Measurements from ENCODE around the gene PTMA.

Gene PTMA

DNA sequence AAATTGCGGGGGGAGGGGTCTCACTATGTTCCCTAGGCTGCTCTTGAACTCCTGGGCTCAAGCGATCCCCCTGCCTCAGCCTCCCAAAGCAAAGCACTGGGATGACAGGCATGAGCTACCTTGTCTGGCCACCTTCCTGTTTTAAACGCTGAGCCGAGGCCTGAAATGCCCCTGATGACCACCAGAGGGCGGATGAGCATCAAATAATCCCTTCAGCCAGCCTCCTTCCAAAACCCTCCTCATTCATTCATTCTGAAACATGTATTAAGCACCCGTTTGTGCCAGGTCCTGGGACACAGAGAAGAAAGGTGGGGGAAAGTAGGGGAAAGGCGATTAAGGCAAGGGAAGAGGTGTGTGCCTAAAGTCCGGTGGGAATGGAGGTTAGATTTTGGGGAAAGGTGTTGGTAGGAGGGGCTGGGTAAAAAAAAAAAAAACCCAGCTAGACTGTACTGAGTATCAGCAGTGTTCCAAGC, 30.7 kb upstream of the PTMA start:
- peak; percentile 89 for DNase-seq

- DNase-seq = no peak
These were observed 28.4 kb upstream of the PTMA start for GRCh38 chr2:231679908-231680284.

GRCh38 chr2:231680285-231680991, 27.9 kb upstream of the PTMA start:
- DNase-seq = no peak

- no peak for DNase-seq
These were observed 27.1 kb upstream of the PTMA start for GRCh38 chr2:231680992-231681852.

DNA sequence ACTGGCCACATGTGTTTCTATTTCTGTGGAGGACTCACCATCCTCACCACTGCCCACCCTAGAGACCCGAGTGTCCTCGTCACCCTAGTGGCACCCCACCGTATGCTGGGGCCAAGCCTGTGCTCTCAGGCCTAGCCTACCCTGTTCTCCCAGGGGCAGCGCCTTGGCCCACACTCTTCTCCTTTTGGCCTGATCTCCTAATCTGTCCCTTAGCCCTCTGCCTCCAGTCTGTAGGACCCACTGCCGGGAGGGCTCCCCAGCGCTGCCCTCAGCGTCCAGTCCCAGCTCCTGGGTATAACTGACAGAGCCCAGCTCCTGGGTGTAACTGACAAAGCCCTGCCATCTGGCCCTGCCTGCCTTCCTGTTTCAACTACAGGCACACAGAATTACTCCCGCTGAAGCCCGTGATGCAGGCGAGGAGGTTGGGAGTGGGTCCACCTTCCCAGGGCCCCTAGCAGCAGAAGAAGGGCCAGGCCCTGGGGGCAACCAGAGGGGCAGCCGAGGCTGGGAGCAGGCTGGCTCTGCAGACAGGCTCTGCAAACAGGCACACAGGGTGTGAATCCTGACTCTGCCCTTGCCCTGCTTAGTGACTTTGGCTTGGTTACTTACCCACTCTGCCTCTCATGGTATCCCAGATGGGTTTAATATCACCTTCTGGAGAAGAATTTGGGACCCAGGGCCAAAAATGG, 25.6 kb upstream of the PTMA start:
- no peak for DNase-seq

DNA sequence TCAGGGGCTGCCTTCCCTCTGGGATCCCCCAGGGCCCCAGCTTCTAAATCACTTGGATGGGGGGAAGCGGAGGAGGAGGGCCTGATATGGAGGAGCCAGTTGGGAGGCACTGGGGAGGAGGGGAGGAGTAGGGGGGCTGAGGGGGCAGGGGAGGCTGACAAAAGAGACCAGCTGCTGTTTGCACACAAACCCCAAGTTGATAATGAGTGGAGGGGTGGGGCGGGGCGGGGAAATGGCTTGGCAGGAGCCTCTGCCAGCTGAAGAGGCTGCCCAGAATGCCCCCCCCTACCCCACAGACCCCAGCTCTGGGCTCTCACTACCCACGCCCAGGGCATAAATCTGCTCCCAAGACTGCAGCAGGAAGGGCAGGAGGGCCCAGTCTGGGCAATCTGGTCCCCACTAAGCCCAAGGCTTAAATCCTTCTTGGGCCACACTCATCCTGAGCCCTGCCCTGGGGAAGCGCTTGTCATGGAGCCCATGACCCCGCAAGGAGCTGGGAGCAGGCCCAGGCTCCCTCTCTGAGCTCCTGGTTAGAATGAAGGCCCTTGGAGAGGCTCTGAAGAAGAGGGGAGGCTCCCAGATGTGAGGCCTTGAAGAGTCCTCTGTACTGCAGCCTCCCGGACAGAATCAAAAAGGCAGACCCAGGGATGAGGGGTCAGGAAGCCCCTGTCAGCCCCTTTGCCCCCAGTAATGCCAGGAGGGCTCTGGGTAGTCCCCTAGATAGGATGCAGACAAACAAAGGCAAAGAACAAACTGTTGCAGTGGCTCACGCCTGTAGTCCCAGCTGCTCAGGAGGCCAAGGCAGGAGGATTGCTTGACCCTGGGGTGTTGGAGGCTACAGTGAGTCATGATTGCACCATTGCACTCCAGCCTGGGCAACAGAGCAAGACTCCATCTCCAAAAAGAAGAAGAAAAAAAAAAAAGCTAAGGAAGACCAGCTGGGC, 24.8 kb upstream of the PTMA start:
- DNase-seq = no peak

DNA sequence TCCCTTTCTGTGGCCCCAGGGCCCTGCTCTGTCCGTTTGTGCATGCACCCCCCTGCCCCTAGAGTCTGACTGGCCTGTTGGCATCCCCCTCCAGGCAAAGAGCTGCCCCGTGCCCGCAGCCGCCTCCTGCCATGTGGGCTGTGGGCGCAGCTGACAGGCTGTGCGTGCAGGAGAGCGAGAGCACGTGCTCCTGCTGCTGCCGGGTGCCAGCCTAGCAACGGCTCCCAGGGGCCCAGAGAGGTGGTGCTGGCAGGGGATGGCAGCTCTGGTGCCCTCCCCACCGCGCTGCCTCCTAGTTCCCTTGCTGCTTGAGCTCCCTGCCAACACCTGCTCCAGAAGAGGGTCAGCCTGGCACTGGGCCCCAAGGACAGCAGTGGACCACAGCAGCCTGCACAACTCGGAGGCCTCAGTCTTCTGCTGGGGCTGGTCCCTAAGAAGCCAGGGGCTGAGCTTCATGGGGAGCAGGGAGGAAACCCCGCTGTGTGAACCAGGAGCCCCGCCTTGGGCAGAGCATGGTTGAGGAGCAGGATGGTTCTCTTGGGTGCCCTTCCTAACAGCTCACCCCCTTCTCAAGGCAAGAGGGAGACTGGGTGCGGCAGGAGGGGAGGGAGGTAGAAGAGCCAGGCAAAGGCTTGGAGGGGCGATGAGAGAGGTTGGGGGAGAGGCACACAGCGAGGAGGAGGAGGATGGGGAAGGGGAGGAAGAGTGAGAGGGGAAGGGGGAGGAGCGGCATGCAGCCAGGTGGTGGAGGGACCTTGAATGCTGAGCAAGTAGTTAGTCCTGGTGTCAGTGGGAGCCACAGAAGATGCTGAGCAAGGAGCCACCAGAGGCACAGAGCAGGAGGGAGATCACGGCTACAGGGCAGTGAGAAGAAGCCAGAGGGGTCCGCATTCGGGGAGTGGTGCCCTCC, 23.8 kb upstream of the PTMA start:
- DNase-seq = no peak

GRCh38 chr2:231685349-231686191, 22.8 kb upstream of the PTMA start:
- no peak for DNase-seq

DNA sequence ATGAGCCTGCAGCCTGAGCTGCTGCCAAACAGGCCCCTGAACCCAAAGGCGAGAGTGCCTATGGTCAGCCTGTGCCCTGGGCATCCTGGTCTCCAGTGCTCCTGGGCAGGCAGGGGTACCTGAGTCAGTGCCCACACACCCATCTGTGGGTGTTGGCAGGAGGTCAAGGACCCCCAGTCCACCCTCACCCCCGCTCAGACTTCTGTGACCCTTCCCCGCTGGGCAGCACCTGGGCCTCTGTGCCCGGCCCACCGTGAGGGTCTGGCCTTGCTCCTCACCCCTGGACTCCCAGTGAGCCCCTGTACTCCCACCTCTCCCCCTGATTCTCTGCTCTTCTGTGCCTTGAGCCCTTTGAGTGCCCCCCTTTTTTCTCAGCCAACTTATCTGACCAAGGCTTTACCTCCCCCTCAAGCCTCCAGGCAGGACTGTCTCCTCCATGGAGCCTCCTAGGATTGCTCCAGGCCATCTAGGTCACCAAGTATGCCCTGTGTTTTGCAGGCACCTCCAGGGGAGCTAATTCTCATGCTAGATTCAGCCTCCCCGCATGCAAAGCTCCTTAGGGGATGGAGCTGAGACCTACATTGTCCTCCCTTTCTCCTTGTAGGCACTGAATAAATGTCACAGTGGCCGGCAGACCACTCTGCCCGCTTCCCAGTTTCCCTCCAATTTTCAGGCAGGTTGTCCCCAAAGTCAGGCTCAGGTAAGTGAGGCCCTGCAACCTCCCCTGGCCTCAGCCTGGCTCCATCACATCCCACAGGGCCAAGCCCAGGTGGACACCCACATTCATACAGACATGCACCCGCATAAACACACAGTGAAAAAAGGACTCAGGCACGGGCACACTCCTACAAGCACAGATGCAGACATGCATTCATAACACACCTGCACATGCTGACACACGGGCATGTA, 21.9 kb upstream of the PTMA start:
- DNase-seq = no peak

GRCh38 chr2:231687133-231687852, 21.0 kb upstream of the PTMA start:
- DNase-seq = peak; percentile 69

GRCh38 chr2:231687961-231688360, 20.4 kb upstream of the PTMA start:
- DNase-seq = no peak

- no peak for DNase-seq
These were observed 19.6 kb upstream of the PTMA start for GRCh38 chr2:231688719-231689118.

GRCh38 chr2:231689124-231689893, 19.0 kb upstream of the PTMA start:
- DNase-seq = no peak

DNA sequence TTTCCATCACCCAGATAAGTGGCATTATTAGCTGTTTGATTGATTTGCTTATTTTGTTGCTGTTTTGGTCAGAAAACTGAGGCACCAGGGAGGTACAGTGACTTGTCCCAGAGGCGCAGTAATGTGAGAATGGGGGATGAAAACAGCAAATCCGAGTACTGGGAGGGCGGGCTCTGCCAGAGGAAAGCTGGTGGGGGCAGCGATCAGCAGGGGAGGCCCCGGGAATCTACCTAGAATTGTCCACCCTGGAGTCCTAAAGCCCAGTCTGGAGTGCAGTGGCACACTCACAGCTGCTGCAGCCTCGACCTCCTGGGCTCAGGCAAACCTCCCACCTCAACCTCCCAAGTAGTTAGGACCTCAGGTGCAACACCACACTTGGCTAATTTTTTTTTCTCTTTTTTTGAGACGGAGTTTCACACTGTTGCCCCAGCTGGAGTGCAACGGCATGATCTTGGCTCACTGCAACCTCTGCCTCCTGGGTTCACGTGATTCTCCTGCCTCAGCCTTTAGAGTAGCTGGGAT, 17.0 kb upstream of the PTMA start:
- DNase-seq = no peak

DNA sequence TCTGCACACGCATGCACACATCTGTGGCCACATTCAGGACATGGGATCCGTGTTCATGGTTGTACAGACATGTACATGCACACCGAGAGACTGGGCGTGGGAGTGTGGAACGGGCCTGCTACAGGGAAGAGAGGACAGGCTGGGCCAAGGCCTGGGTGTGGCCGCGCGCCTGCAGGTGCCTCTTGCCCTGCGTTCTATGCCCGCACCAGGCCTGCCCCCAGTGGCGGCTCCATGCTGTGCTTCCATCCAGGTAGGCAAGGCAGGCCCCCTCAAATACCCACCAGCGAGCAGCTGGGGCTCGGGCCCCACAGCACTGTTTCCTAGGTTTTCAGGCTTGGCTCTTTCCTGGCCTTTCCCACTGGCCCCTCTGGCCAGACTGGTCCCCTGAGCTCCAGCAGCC, 15.5 kb upstream of the PTMA start:
- no peak for DNase-seq

DNA sequence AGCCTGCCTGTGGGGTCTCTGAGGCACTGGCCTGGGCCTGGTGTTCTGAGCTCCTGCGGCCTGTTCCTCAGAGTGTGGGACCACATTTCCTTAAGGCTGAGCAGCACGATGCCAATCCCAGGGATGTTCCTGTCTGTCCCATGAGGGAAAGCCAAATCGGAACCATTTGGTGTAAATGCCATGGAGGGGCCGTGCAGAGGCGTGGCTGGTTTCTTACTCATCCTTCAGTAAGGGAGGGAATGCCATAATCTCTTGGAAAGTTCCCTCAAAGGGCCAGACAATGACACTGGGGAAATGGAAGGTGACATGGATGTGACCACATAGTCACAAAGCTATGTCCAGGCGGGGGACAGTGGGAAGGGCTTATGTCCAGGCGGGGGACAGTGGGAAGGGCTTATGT, 14.4 kb upstream of the PTMA start:
- DNase-seq = no peak

- no peak for DNase-seq
These were observed 12.3 kb upstream of the PTMA start for GRCh38 chr2:231696004-231696367.

GRCh38 chr2:231699006-231699405, 9.3 kb upstream of the PTMA start:
- no peak for DNase-seq
